Lower leg skin (tissue), 3 donors: ENCODE results near the gene ASB5.

Source experiments
- POLR2A ChIP-seq, 2 donors: fragments of 450-650 bp; IDR thresholded peaks; one replicate each; pipeline ENCODE4 v1.6.1; 2016 to 2017; ENCODE audit warnings: antibody characterized with exemption in 2 of 2, mild to moderate bottlenecking in 1 of 2, moderate library complexity in 1 of 2
- TF ChIP-seq, protein P1 (sequence below), 3 donors: fragments of 450-650 bp; IDR thresholded peaks; one replicate each; pipeline ENCODE4 v1.5.1; 2016; ENCODE audit warnings: antibody characterized with exemption in 3 of 3, mild to moderate bottlenecking in 3 of 3, moderate library complexity in 2 of 3

- TF ChIP-seq, protein P1, sequence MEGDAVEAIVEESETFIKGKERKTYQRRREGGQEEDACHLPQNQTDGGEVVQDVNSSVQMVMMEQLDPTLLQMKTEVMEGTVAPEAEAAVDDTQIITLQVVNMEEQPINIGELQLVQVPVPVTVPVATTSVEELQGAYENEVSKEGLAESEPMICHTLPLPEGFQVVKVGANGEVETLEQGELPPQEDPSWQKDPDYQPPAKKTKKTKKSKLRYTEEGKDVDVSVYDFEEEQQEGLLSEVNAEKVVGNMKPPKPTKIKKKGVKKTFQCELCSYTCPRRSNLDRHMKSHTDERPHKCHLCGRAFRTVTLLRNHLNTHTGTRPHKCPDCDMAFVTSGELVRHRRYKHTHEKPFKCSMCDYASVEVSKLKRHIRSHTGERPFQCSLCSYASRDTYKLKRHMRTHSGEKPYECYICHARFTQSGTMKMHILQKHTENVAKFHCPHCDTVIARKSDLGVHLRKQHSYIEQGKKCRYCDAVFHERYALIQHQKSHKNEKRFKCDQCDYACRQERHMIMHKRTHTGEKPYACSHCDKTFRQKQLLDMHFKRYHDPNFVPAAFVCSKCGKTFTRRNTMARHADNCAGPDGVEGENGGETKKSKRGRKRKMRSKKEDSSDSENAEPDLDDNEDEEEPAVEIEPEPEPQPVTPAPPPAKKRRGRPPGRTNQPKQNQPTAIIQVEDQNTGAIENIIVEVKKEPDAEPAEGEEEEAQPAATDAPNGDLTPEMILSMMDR (IDR thresholded peaks at IDR 0.05) = no peak
- no peak for TF ChIP-seq POLR2A (IDR thresholded peaks at IDR 0.05)
Measured at GRCh38 chr4:176271749-176272148, 2.7 kb upstream of the ASB5 start.
